Measurements from ENCODE around the gene IGFN1.

DNA sequence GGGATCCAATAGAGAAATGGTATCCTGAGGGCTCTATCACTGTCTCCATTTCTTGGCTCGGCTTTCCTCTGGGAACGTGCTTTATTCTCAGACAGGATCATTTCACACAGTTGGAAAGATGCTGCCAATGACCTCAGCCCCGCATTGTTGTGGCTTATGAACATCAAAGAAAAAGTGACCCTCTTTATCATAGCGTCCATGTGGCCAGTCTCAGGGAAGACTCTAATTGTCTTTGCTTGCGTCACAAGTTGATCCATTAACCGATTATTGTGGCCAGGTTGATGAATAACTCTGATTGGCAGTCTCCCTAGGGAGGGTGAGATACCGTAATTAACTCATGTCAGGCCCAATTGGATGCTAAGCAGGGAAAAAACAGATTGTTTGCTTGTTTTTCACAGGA lies 26.0 kb upstream of the IGFN1 start:
- TF ChIP-seq, protein P1, sequence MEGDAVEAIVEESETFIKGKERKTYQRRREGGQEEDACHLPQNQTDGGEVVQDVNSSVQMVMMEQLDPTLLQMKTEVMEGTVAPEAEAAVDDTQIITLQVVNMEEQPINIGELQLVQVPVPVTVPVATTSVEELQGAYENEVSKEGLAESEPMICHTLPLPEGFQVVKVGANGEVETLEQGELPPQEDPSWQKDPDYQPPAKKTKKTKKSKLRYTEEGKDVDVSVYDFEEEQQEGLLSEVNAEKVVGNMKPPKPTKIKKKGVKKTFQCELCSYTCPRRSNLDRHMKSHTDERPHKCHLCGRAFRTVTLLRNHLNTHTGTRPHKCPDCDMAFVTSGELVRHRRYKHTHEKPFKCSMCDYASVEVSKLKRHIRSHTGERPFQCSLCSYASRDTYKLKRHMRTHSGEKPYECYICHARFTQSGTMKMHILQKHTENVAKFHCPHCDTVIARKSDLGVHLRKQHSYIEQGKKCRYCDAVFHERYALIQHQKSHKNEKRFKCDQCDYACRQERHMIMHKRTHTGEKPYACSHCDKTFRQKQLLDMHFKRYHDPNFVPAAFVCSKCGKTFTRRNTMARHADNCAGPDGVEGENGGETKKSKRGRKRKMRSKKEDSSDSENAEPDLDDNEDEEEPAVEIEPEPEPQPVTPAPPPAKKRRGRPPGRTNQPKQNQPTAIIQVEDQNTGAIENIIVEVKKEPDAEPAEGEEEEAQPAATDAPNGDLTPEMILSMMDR (IDR thresholded peaks at IDR 0.05; ENCODE audit: low read depth, low read length, poor library complexity, severe bottlenecking) = no peak
- no peak for TF ChIP-seq EZH2phosphoT487 (IDR thresholded peaks at IDR 0.05; ENCODE audit: borderline replicate concordance, low read length)
